ENCODE results near the gene MAN1A1.

Gene MAN1A1

GRCh38 chr6:119264854-119265397, 84.6 kb downstream of the MAN1A1 start:
- DNase-seq, result no peak

GRCh38 chr6:119262612-119263011, 86.9 kb downstream of the MAN1A1 start:
- DNase-seq, result no peak

- DNase-seq, result no peak
Measured at GRCh38 chr6:119261944-119262284, 87.6 kb downstream of the MAN1A1 start.

GRCh38 chr6:119259027-119259426, 90.5 kb downstream of the MAN1A1 start:
- no peak for DNase-seq

- no peak for DNase-seq
Measured at GRCh38 chr6:119257726-119258125, 91.8 kb downstream of the MAN1A1 start.

GRCh38 chr6:119256978-119257462, 92.5 kb downstream of the MAN1A1 start:
- DNase-seq, result no peak

GRCh38 chr6:119256392-119256791, 93.2 kb downstream of the MAN1A1 start:
- no peak for DNase-seq

- no peak for DNase-seq
Measured at GRCh38 chr6:119255492-119255891, 94.1 kb downstream of the MAN1A1 start.

- DNase-seq, result no peak
Measured at GRCh38 chr6:119250036-119250435, 99.5 kb downstream of the MAN1A1 start.

GRCh38 chr6:119249319-119249718, 100.2 kb downstream of the MAN1A1 start:
- no peak for DNase-seq

GRCh38 chr6:119247504-119247903, 102.1 kb downstream of the MAN1A1 start:
- no peak for DNase-seq

- no peak for DNase-seq
Measured at GRCh38 chr6:119243657-119244056, 105.9 kb downstream of the MAN1A1 start.

GRCh38 chr6:119243037-119243436, 106.5 kb downstream of the MAN1A1 start:
- DNase-seq, result no peak

GRCh38 chr6:119241540-119242309, 107.8 kb downstream of the MAN1A1 start:
- no peak for DNase-seq

GRCh38 chr6:119241111-119241465, 108.5 kb downstream of the MAN1A1 start:
- DNase-seq, result no peak

GRCh38 chr6:119240257-119241110, 109.1 kb downstream of the MAN1A1 start:
- no peak for DNase-seq

GRCh38 chr6:119237177-119237715, 112.3 kb downstream of the MAN1A1 start:
- DNase-seq, result no peak

GRCh38 chr6:119234941-119235340, 114.6 kb downstream of the MAN1A1 start:
- no peak for DNase-seq

GRCh38 chr6:119234457-119234856, 115.1 kb downstream of the MAN1A1 start:
- no peak for DNase-seq

GRCh38 chr6:119233312-119233984, 116.1 kb downstream of the MAN1A1 start:
- DNase-seq, result no peak

GRCh38 chr6:119231394-119231793, 118.2 kb downstream of the MAN1A1 start:
- no peak for DNase-seq

GRCh38 chr6:119230160-119230559, 119.4 kb downstream of the MAN1A1 start:
- DNase-seq, result no peak

GRCh38 chr6:119227377-119227776, 122.2 kb downstream of the MAN1A1 start:
- no peak for DNase-seq
